Measurements from ENCODE around the gene SPAG5.

- no peak for TF ChIP-seq EZH2 (IDR thresholded peaks at IDR 0.05; ENCODE audit: low read length, unreplicated experiment)
- TF ChIP-seq CTCF (conservative IDR thresholded peaks at IDR 0.05; ENCODE audit: low read depth, low read length): no peak
- TF ChIP-seq EZH2phosphoT487 (IDR thresholded peaks at IDR 0.05; ENCODE audit: borderline replicate concordance, low read length): no peak
Observed at GRCh38 chr17:28597606-28598383, 1.0 kb downstream of the SPAG5 start.

Measured in PC-3 (cell line).